ENCODE data around the gene GGA3. TPM values are rescaled to one million over a fixed set of nuclear protein-coding genes. Genes with fewer than 3 reads are reported as not detected.

Gene GGA3
- total and polyA plus RNA-seq, 10 donors: 14.1 to 73.7 (median 45.5) TPM

DNA sequence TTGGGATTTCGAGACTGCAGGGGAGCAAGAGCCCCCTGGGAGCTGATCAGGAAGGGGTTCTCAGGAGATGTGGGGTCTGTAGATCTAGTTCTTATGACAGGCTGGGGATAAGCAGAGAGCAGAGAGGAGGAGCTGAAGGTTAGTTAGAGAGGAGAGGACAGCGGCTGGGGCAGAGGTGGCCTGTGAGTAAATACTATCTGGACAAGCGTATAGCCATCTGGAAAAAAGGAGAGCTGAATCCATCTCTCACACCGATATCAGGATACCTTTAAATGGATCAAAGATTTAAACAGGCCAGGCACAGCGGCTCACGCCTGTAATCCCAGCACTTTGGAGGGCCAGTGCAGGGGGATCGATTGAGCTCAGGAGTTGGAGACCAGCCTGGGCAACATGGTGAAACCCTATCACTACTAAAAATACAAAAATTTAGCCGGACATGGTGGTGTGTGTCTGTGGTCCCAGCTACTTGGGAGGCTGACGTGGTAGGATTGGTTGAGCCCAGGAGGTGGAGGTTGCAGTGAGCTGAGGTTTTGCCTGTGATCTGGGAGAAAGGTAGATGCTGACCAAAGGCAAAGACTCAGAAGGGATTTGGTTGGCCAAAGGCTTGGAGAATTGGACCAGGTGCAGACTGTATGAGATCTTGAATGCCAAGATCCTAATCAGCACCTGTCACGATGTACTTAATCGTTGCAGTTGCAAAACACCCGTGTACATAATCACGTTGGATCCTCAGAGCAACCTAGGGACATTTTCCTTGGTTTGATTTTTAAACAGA, 46.7 kb upstream of the GGA3 start:
- no peaks in the 10 kb centered on the region for H3K9me3 ChIP-seq
- no peaks in the 10 kb centered on the region for H3K27me3 ChIP-seq (replicated peaks in 1 of 7)
- DNase-seq: no peak
- no peaks in the 10 kb centered on the region for H3K36me3 ChIP-seq
- H3K27ac ChIP-seq: peak overlapping the region in 4 of 8 donors; percentile 75 to 90 (median 87)
- peaks cover 3 to 72% (median 42%) of the 10 kb centered on the region in 6 donors for H3K4me1 ChIP-seq
- TF ChIP-seq POLR2A (IDR thresholded peaks at IDR 0.05) (no peak), POLR2AphosphoS5 (IDR thresholded peaks at IDR 0.05) (no peak)
- TF ChIP-seq, protein P1, sequence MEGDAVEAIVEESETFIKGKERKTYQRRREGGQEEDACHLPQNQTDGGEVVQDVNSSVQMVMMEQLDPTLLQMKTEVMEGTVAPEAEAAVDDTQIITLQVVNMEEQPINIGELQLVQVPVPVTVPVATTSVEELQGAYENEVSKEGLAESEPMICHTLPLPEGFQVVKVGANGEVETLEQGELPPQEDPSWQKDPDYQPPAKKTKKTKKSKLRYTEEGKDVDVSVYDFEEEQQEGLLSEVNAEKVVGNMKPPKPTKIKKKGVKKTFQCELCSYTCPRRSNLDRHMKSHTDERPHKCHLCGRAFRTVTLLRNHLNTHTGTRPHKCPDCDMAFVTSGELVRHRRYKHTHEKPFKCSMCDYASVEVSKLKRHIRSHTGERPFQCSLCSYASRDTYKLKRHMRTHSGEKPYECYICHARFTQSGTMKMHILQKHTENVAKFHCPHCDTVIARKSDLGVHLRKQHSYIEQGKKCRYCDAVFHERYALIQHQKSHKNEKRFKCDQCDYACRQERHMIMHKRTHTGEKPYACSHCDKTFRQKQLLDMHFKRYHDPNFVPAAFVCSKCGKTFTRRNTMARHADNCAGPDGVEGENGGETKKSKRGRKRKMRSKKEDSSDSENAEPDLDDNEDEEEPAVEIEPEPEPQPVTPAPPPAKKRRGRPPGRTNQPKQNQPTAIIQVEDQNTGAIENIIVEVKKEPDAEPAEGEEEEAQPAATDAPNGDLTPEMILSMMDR (IDR thresholded peaks at IDR 0.05 in 8 of 11, conservative IDR thresholded peaks at IDR 0.05 in 3 of 11): no peak
- intact Hi-C loops (cut with DNase I; ENCODE audit: low total_unique reads): no loop called here
- 79 to 90% (median 85%) methylated on average over 12 to 13 of the region's 13 CpGs for WGBS, 5 donors
- no peak overlapping the region for H3K4me3 ChIP-seq

DNA sequence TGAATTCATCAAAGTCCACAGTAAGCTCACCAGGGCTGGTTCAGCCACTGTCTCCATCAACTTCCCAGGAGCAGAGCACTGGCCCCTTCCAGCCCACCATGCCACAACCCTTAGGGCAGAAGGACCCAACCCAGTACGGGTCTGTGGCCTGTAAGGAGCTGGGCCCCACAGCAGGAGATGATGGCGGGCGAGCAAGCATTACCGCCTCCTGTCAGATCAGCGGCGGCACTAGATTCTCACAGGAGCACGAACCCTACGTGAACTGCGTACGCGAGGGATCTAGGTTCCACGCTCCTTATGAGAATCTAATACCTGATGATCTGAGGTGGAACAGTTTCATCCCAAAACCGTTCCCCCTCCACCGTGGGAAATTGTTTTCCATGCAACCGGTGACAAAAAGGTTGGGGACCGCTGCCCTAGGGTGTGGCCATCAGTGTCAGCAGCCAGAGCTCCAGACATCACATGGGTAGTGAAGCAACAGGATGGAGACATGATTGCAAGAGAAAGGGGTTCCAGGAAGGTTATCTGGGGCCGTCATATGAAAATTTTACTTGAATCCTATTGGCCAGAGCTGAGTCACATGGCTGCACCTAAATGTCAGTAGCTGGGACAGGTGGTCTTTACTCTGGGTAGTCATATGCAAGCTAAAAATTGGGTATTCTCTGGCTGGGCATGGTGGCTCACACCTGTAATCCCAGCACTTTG, 40.2 kb upstream of the GGA3 start:
- H3K4me3 ChIP-seq: no peak overlapping the region
- TF ChIP-seq POLR2AphosphoS5 (IDR thresholded peaks at IDR 0.05) (peak in 2 of 3 donors; percentile 33 to 43), POLR2A (IDR thresholded peaks at IDR 0.05) (no peak)
- intact Hi-C loops (cut with DNase I; ENCODE audit: low total_unique reads): no loop called here
- WGBS, 5 donors: 76 to 91% (median 79%) methylated on average over 17 of the region's 17 CpGs
- H3K27me3 ChIP-seq (replicated peaks in 1 of 7): no peaks in the 10 kb centered on the region
- H3K36me3 ChIP-seq: no peaks in the 10 kb centered on the region
- peak overlapping the region in 3 of 8 donors; percentile 5 to 50 (median 26) for H3K27ac ChIP-seq
- peaks cover 4 to 61% (median 13%) of the 10 kb centered on the region in 6 donors for H3K4me1 ChIP-seq
- no peak for DNase-seq
- H3K9me3 ChIP-seq: no peaks in the 10 kb centered on the region

DNA sequence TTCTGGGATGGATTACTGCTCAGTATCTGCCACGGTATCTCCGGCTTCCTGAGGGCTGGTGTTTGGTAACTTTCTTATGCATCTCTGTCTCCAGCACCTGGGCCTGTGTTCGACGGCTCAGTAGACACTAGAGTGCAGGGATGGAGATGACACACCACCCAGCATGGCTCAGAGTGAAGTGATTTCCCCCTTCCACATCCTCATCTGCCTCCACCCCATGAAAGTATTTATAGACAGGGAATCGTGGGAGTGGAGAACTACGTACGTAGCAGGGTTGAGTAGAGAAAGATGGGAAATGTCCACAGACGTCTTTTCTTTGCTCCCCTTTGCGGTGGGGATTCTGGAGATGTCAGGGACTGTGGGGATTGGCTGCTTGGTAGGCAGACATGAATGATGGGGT, 39.6 kb upstream of the GGA3 start:
- H3K27me3 ChIP-seq (replicated peaks in 1 of 7): no peaks in the 10 kb centered on the region
- TF ChIP-seq POLR2A (IDR thresholded peaks at IDR 0.05): no peak
- TF ChIP-seq POLR2AphosphoS5 (IDR thresholded peaks at IDR 0.05): no peak
- TF ChIP-seq, protein P1 (IDR thresholded peaks at IDR 0.05 in 8 of 11, conservative IDR thresholded peaks at IDR 0.05 in 3 of 11): no peak
- H3K27ac ChIP-seq: peak overlapping the region in 3 of 8 donors; percentile 5 to 50 (median 26)
- no peaks in the 10 kb centered on the region for H3K36me3 ChIP-seq
- intact Hi-C loops (cut with DNase I; ENCODE audit: low total_unique reads): no loop called here
- no peak overlapping the region for H3K4me3 ChIP-seq
- peaks cover 6 to 63% (median 18%) of the 10 kb centered on the region in 6 donors for H3K4me1 ChIP-seq
- H3K9me3 ChIP-seq: no peaks in the 10 kb centered on the region
- 76 to 84% (median 78%) methylated on average over 9 of the region's 9 CpGs for WGBS, 5 donors
- no peak for DNase-seq

DNA sequence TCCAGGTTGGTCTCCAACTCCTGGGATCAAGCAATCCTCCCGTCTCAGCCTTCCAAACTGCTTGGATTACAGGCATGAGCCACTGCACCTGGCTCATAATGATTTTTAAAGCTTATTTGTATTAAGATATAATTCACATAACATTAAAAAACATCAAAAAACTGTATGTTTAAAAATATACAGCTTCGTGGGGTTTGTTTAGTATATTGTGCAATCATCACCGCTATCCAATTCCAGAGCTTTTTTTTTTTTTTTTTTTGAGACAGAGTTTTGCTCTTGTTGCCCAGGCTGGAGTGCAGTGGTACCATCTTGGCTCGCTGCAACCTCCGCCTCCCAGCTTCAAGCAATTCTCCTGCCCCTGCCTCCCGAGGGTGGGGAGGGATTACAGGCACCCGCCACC, 38.9 kb upstream of the GGA3 start:
- intact Hi-C loops (cut with DNase I; ENCODE audit: low total_unique reads): no loop called here
- Histone ChIP-seq H3K9me3 (no peaks in the 10 kb centered on the region), H3K36me3 (no peaks in the 10 kb centered on the region), H3K4me1 (peaks cover 9 to 67% (median 25%) of the 10 kb centered on the region in 6 donors), H3K27ac (no peak overlapping the region), H3K4me3 (no peak overlapping the region), H3K27me3 (replicated peaks in 1 of 7) (no peaks in the 10 kb centered on the region)
- no peak for TF ChIP-seq POLR2A (IDR thresholded peaks at IDR 0.05)
- TF ChIP-seq, protein P1 (IDR thresholded peaks at IDR 0.05 in 8 of 11, conservative IDR thresholded peaks at IDR 0.05 in 3 of 11): no peak
- no peak for TF ChIP-seq POLR2AphosphoS5 (IDR thresholded peaks at IDR 0.05)
- DNase-seq: no peak
- WGBS, 5 donors: 74 to 84% (median 79%) methylated on average over 7 of the region's 7 CpGs
